Muscle of back (tissue), 11 donors: ENCODE data around the gene NFIX. TPM values are rescaled to one million over a fixed set of nuclear protein-coding genes. Genes with fewer than 3 reads are reported as not detected.

Experiments used
- DNase-seq, 3 donors: peaks; one replicate each; pipeline versions ENCODE4 v3.0.0 to v3.0.0-alpha.2; 2013
- polyA plus RNA-seq, 10 donors: library from polyadenylated mRNA; unstranded; fragments of 120-200 nt; gene quantifications; one replicate each; pipeline ENCODE4 v1.2.1, GENCODE V29; 2013; ENCODE audit not compliant: insufficient read length in 10 of 10

Gene NFIX
- polyA plus RNA-seq, 10 donors, result 89.1 to 136 (median 111) TPM

DNA sequence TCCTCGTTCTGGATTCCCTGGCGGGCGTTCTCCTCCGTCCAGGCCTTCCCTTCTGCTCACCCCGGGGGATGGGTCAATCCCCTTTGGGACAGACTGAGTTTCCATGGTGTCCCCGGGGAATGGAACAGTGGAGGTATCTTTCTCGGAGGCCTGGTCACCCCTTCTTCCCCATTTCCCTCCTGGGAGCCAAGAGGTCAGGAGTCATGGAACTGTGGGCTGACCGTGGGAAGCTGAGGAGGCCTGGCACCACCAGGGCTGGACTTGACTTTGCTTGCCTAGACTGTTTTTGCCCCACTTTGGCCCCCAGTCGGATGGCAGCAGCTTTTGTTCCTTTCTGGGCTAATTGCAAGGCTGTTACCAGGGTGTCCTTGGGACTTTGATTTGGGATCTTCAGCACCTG is 124.8 kb downstream of the NFIX start:
- no peak for DNase-seq

DNA sequence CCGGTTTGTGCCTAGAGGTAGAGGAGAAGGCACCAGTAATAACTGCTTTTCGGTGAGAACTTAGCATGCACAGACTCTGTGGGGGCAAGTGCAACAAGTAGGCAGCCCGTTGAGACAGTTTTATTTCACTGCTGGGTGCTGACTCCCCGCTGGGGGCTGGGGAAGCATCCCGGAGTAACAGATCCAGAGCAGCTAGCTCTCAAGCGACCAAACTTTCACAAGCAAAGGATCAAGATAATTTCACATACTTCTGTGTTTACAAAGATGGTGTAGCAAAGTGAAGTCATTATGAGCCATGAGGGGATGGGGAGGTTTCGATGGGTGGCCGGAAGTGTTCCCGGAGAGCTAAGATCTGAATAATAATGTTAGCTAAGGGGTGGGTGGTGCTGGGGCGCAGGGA is 125.5 kb downstream of the NFIX start:
- DNase-seq, result no peak

DNA sequence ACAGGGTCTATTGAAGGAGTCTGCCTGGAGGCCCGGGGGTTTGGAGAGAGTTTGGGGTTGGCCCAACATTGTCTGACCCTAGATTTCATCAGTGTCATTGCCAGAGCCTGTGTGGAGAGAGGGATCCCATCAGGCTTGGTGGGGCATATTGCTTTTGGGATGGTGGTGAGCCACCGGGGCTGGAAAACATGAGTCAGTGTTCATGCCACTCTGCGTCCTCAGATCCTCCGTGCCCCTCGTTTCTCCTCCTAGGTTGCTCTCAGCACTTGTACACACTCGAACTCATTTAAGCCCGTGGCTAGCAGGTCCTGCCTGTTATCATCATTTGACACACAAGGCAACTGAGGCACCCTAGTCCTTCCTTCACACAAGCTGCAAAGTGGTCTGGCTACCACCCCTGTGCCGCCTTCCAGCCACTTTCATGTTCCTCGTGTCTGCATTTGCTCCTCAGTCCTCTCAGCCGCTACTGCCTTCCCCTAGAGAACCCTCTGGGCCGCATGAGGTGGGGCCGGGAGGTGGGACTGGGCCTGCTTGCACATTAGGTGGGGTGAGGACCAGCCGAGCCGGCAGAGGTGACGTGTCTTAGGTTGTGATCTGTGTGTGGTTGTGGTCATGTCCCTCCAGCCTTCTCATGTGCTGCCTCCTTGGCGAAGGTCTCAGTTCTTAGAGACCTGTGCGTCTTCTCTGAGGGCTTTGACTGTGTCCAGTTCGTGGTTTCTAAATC is 126.4 kb downstream of the NFIX start:
- DNase-seq, result no peak

DNA sequence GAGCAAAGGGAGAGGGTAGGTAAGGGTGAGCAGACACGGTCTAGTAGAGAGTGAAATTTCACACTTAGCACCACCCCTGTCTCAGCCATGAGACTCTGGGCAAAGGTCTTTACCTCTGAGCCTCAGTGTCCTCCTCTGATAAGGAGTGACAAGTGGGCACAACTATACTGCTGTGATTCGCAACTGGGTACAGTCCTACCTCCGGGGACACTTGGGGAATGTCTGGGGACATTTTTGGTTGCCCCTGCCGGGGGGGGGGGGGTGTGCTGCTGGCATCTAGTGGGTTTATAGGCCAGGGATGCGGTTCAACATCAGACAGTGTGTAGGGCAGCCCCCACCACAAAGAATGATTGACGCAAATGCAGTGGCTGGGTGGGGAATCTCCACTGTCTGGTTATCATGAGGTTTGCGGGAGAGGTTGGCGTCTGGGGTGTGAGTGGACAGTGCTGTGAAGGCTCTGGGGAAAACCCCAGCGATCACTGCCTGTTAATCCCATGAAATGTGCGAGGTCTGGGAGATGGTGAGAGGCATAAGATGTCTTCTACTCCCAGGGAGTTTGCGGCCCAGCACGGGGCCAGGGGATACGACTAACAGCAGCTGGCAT is 127.1 kb downstream of the NFIX start:
- DNase-seq, result no peak

DNA sequence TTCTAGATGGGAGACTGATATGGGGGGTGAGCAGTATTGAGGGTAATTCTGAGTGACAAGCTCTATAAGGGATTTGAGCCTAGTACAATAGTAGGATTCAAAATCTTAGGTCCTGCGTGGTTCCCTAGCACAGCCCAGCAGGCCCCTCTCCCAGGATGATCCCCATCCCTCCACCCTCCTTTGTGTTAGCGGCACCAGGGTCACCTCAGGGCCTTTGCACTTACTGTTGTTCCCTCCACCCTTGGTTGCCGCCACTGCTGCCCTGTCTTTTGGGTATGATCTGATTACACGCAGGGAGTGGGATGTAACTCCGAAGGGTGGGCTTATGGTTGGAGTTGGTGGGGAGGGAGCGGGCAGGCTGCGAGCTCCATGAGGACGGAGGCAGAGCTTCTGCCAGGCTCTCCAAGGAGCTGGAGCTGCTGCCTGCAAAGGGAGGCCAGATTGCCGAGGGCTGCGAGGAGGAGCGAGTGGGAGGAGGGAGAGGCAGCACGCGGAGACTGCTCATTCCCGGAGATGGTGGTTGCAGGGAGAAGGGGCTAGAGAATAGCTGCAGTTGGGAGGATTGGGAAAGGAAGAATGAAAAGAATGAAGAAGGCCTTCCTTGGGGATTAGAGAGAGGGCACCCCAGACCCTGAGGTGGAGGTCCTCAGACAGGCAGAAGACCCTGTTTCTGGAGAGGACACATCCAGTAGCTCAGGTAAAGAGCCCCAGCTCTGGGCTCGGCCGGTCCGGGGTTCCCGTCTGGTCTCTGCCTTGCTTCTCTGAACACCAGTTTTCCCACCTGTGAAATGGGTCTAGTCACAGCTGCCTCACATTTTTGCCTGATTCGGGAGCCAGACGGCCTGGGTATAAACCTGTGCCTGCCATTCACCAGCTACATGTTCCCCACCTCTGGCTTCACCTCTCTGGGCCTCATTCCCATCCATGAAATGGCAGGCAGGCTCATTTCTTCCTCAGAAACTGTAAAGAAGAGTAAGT is 128.0 kb downstream of the NFIX start:
- no peak for DNase-seq

DNA sequence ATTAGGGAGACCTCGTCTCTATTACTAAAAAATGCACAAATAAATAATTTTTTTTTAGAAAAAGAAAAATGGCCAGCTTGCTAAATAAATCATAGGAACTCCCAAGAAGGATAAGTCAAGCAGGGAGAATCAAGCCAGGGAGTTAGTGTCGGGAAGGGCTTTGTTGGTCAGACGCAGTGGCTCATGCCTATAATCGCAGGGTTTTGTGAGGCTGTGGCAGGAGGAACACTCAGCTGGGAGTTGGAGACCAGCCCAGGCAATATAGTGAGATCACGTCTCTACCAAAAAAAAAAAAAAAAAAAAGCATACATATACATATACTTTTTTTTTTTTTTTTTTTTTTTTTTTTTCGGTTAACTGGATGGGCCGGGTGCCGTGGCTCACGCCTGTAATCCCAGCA is 131.8 kb downstream of the NFIX start:
- peak in 1 of 3 donors; percentile 26 for DNase-seq

DNA sequence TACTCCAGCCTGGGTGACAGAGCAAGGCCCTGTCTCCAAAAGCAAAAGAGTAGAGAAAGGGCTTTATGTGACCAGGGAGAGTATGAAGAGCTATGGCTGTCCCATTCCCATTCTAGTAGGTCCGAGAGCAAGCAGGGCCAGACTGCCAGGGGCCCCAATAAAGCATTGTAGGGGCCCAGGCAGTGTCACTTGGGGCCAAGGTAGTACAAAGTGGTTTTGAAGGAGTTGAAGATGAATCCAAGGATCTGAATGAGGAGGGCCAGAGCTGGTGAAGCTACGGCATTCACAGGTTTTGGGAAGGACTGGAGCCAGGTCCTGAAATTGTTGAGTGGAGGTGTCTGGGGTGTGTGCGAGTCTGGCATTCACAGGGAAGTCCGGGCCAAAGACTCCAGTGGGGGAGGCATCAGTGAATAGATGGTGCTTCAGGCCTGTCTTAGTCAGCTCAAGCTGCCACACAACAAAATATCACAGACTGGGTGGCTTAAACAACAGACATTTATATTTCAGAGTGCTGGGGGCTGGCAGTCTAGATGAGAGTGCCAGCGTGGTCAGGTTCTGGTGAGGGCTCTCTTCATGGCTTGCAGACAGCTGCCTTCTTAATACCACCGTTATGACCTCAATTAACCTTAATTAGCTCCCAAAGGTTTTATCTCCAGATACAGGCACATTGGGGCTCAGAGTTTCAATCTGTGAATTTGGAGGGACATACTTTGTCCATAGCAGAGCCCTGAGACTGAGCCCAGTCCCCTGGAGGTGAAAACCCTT is 132.7 kb downstream of the NFIX start:
- DNase-seq, result no peak

DNA sequence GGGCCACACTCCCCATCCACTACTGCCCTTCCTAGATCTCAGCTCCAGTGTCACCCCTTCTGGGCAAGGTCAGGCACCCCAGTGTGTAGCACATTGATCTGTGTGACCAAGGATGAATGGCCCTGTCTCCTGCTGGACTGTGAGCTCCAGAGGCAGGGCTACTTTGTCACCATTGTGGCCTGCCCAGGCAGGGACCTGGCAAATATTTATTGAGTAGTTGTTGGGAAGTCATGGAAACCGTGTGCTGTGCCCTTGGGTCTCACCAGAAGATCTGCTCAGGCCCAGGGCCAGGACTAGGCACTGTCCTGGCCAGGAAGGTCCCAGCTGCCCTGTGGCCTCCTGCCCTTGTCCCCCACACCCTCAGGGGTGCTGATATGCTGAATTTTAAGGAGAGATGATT is 133.3 kb downstream of the NFIX start:
- DNase-seq, result no peak

DNA sequence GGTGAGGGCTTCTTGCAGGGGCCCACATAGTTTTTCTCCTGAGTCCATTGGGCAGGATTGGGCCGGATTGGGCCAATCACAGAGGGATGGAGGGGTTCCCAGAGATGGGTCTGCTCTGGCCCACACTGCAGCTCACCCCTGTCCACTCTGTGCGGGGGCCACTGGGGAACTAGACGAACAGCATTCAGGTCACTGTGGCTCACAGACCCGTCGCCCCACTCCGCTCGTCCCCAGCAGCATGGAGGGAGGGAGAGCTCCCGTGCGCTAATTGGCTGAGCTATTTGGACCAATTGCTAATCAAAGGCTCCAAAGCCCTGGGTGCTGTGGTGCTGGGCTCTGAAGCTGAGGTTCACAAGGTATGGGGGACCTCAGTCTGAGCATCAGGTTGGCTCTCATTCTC is 134.1 kb downstream of the NFIX start:
- DNase-seq, result no peak

DNA sequence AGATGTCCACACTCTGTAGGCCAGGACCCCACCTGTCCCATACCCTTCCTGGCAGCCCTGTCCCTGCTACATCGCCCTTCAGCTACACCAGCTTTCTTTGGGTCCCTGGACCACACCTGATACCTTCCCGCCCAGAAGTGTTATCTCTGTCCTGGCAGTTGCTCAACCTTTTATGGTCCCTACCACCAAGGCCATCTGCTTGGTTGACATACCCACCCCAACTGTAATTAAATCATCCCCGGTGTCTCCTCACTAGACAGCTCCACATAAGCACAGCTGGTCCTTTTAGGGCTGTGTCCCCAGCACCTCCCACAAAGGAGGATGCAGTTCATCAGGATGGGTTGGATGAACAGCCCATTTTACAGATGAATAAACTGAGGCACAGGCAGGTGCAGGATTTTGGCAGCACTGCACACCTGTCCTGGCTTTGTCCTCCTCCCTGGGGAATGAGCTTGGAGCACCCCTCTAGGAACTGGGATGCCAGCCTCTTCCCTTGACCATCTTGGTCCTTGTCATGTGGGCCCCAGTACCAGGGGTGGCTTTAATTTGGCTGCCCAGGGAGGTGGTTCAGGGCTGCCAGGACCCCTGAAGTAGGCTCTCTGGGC is 135.7 kb downstream of the NFIX start:
- no peak for DNase-seq

DNA sequence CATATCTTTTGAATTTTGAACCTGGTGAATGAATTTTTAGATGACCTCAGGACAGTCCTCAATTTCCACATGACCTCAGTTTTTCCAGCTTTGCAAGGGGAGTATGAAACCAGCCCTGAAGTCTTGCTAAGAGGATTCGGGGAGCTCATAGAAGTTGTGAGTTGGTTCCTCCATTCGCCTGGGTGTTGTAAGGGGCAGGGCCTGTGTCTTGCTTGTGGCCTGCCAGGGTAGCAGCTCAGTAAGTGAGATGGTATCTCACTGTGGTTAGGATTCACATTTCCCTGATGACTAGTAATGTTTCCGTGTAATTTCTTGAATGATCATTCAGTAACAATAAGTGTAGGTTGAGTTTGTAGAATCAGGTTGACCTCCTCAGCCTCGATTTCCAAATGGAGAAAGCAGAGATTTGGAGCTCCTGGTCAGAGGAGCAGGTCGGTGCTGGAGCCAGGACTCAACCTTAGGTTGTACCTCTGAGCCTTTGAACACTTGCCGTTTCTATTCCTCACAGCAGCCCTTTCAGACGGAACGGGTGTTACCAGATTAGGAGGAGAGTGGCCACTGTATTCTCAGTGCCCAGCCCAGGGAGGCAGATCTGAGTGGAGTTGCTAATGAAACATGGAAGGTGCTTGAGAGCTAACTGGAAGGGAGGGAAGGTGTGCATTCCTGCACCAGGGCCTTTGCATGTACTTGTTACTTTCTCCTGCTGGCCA is 137.4 kb downstream of the NFIX start:
- no peak for DNase-seq

DNA sequence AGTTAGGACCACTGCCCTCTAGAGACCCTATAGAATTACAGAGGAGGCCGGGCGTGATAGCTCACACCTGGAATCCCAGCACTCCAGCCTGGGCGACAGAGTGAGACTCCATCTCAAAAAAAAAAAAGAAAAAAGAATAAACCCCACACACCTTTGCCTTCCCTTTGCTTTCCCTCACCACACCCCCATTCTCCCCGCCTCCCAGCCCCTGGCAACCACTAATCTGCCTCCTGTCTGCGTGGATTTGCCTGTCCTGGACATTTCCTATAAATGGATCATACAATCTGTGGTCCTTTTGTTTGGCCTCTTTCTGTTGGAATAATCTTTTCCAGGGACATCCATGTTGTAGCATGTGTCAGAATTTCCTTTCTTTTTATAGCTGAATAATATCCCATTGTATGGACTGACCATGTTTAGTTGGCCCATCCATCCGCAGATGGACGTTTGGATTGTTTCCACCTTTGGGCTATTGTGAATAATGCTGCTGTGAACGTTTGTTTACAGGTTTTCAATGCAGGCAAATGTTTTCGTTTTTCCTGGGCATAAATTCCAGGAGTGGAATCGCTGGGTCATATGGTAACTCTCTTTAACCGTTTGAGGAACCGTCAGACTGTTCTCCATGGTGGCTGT is 138.1 kb downstream of the NFIX start:
- DNase-seq, result no peak

DNA sequence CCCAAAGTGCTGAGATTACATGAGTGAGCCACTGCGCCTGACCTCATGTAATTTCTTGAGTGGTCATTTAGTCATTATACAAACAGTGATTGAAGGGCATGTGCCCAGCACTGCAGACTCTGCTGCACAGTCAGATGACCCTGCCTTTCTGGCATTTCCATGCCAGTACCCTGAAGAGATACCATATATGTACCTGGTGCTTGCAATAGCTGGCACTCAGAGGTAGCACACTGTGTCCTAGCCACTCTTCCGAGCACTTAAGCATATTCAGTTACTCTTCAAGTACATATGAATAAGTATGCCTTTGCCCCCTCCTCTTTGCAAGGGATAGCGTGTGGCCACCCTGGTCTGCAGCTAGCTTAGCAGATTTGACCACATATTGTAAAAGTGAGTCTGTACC is 139.4 kb downstream of the NFIX start:
- DNase-seq, result no peak

DNA sequence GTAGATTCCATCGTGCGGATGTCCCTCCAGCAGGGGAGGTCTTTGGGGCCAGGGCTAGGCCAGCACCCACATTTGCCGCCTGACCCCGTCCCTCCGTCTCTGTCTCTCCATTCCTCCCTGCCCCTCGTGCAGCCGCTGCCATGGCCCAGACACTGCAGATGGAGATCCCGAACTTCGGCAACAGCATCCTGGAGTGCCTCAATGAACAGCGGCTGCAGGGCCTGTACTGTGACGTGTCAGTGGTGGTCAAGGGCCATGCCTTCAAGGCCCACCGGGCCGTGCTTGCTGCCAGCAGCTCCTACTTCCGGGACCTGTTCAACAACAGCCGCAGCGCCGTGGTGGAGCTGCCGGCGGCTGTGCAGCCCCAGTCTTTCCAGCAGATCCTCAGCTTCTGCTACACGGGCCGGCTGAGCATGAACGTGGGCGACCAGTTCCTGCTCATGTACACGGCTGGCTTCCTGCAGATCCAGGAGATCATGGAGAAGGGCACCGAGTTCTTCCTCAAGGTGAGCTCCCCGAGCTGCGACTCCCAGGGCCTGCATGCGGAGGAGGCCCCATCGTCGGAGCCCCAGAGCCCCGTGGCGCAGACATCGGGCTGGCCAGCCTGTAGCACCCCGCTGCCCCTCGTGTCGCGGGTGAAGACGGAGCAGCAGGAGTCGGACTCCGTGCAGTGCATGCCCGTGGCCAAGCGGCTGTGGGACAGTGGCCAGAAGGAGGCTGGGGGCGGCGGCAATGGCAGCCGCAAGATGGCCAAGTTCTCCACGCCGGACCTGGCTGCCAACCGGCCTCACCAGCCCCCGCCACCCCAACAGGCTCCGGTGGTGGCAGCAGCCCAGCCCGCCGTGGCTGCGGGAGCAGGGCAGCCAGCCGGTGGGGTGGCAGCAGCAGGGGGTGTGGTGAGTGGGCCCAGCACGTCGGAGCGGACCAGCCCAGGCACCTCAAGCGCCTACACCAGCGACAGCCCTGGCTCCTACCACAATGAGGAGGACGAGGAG is 140.1 kb downstream of the NFIX start:
- DNase-seq, result no peak

DNA sequence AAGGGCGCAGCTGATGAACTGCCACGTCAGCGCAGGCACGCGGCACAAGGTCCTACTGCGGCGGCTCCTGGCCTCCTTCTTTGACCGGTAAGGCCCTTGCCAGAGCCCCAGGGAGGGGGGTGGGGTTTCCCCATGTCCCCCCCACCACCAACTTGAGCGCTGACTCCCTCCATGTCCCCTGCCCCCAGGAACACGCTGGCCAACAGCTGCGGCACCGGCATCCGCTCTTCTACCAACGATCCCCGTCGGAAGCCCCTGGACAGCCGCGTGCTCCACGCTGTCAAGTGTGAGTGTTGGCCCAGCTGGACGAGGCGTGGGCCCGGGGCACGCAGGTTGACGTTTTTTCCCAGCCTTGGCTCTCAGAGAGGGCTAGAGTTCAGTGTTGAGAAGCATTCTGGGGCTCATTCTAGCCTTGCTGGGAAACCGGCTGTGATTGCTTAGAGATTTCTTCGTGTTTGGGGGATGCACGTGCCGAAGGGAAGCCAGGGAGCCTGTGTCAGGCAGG is 142.1 kb downstream of the NFIX start:
- no peak for DNase-seq

DNA sequence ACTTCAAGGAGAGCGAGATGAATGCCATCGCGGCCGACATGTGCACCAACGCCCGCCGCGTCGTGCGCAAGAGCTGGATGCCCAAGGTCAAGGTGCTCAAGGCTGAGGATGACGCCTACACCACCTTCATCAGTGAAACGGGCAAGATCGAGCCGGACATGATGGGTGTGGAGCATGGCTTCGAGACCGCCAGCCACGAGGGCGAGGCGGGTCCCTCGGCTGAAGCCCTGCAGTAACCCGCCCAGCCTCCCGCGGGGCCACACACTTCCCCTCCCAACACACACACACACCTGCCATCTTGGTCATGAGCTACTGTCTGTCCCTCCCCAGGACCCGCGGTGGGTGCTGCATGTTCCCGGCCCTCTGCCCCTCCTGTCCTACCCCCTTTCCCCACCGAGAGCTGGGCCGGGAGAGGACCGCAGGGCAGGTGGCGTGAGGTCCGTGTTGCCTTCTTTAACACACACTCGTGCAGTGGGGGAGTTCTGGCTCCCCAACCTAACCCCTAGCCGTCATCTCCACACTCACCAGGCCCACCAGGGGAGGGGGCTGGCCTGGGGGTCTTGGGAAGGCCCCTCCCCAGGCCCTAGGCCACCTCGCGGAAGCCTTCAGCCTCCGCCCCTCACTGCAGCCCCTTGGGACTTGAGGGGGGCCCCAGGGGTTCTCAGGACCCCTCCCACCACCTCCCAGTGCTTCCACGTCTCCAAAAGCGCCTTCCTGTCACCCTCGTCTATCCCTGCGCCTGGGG is 143.1 kb downstream of the NFIX start:
- DNase-seq, result no peak

DNA sequence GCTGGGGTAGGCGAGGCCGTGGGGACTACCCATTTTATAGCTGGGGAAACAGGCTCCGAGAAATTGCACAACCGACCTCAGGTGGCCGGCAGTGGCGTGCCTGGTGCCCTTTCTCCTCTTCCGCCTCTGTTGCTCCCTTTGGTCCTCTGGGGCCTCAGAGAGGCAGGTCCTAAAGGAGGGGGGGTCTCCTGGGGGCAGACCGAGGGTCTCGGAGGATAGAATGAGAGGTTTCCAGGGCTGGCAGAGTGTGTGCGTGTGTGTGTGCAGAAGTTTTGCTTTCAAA is 143.6 kb downstream of the NFIX start:
- DNase-seq, result no peak

DNA sequence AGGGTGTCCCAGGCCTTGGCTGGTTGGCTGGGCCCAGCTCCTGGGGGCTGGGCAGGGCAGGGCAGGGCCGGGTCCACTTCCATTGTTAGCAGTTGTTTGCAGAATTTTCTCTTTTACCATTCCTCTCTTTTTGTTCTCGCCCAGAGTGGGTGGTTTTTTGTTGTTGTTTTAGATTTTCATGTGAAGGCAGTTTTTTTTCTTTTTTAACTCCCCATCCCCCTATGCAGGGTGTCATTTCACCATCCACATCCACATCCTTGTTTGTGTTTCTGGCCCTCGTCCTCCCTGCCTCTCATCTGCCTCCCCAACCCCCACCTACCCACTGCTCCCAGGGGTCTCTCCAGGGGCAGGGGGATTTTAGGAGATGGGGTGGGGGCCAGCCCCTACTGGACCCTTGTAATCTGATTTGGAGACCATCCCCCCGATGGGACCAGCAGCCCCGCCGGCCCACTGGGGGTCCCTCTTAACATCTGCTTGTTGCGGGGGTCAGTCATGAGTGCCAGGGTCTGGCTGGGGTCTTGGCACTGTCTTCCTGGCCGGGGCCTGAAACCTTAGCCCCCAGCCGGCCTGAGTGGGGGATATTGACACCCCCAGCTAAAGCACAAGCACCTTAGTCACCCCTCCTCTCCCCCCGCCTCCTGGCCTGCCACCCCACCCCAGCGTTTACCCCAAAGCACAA is 144.5 kb downstream of the NFIX start:
- DNase-seq, result no peak
